Occipital lobe (tissue), 2 donors: ENCODE results near the gene INTS4. TPM values are rescaled to one million over a fixed set of nuclear protein-coding genes. Genes with fewer than 3 reads are reported as not detected.
"Not testable (repeated sequence)": the region's sequence is repeated elsewhere in the genome, so short reads cannot be mapped to it uniquely, and the experiment has no call there.

ENCODE experiments used
- DNase-seq: peaks from one replicate; lab custom pipeline; 2025; lab: John Stamatoyannopoulos, UW
- total RNA-seq: library from RNA; depleted of rRNA; stranded (reverse); fragments of >200 nt; gene quantifications from one replicate; pipeline ENCODE4 v1.2.3, GENCODE V29; 2014

Gene INTS4, protein sequence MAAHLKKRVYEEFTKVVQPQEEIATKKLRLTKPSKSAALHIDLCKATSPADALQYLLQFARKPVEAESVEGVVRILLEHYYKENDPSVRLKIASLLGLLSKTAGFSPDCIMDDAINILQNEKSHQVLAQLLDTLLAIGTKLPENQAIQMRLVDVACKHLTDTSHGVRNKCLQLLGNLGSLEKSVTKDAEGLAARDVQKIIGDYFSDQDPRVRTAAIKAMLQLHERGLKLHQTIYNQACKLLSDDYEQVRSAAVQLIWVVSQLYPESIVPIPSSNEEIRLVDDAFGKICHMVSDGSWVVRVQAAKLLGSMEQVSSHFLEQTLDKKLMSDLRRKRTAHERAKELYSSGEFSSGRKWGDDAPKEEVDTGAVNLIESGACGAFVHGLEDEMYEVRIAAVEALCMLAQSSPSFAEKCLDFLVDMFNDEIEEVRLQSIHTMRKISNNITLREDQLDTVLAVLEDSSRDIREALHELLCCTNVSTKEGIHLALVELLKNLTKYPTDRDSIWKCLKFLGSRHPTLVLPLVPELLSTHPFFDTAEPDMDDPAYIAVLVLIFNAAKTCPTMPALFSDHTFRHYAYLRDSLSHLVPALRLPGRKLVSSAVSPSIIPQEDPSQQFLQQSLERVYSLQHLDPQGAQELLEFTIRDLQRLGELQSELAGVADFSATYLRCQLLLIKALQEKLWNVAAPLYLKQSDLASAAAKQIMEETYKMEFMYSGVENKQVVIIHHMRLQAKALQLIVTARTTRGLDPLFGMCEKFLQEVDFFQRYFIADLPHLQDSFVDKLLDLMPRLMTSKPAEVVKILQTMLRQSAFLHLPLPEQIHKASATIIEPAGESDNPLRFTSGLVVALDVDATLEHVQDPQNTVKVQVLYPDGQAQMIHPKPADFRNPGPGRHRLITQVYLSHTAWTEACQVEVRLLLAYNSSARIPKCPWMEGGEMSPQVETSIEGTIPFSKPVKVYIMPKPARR
- total RNA-seq, result 50.8 TPM

DNA sequence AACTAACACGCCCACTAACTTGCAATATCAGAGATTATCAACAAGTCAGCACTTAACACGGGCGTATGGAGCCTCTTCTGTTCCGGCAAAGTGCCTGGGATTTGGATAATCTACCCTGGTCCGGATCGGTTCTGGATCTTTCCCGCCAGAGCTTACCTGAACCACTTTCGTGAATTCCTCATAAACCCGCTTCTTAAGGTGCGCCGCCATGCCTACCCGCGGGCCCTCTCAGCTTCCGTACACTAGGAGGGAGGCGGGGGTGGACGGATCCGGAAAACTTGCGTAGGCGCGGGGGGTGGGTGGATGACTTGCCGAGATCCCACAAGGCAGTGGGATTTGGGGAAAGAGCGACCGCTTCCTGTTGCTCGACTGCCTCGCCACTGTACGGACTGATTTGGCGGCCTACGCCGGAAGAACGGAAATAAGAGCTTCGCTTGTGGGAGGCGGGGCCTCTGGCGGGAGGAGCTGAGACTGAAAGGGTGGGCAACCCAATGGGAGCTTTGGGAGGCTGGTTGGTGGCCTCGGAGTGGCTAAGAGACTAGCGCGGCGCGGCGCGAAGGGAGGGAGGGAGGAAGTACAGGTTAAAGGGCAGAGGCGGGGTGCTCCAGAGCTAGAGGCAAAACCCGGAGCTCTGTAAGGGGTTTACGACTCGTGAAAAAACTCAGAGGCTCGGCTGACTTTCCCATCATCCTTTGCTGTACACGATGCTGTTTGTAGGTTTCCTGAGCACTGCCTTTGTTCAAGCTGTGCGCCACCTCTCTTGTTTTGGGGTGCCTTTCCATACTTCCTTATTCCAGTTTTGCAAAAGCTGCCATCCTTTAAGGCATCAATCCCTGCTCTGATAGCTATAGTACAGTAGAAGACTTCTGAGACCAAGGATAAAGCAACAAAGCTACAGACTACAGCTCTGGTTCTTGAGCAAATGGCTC is at the start of gene INTS4:
INTS4 (minus strand) TSS at position 235 of the 929 bp plus-strand sequence; CDS start at position 210, 25 bp downstream.
- DNase-seq, result peak; percentile 99

DNA sequence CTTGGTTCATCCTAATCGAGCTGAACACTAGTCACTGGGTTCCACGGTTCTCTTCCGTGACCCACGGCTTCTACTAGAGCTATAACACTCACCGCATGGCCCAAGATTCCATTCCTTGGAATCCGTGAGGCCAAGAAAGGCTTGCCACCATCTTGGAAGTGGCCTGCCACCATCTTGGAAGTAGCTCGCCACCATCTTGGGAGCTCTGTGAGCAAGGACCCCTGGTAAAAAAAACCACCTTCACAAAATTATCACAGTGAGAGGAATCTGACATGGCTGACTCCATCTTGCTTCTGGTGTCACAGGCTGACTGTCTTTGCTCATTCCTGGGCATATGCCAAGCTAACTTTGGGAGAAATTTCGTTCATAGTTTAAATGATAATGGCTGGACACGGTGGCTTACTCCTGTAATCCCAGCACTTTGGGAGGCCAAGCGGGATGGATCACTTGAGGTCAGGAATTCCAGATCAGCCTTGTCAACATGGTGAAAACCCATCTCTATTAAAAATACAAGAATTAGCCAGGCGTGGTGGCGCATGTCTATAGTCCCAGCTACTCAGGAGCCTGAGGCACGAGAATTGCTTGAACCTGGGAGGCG is 47.5 kb upstream of the INTS4 start:
- no peak for DNase-seq

DNA sequence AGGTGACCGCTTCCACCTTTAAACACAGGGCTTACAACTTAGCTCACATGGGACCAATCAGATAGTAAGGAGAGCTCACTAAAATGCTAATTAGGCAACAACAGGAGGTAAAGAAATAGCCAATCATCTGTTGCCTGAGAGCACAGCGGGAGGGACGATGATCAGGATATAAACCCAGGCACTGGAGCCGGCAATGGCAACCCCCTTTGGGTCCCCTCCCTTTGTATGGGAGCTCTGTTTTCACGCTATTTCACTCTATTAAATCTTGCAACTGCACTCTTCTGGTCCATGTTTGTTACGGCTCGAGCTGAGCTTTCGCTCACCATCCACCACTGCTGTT is 46.9 kb upstream of the INTS4 start:
- DNase-seq, result not testable (repeated sequence)

DNA sequence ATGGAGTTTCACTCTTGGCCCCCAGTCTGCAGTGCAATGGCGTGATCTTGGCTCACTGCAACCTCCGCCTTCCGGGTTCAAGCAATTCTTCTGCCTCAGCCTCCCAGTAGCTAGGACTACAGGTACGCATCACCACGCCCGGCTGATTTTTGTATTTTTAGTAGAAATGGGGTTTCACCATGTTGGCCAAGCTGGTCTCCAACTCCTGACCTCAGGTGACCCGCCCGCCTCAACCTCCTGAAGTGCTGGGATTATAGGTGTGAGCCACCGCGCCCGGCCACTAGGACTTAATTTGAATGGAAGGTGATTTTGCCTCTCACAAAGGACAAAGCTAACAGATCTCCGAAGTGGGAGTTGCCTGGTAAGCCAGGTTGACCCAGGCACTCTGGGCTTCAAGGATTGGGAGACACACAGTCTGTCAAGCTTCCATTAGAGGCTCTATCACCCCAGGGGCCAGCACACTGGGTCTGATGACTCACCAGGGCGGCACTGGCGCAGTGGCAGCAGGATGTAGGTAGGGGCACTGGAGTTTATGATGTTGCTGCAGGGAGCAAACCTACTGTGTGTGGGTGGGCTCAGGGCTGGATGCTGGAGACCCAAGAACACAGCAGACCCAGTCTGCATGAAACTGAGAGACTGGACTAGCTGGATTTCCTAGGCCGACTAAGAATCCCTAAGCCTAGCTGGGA is 46.4 kb upstream of the INTS4 start:
- DNase-seq, result no peak

DNA sequence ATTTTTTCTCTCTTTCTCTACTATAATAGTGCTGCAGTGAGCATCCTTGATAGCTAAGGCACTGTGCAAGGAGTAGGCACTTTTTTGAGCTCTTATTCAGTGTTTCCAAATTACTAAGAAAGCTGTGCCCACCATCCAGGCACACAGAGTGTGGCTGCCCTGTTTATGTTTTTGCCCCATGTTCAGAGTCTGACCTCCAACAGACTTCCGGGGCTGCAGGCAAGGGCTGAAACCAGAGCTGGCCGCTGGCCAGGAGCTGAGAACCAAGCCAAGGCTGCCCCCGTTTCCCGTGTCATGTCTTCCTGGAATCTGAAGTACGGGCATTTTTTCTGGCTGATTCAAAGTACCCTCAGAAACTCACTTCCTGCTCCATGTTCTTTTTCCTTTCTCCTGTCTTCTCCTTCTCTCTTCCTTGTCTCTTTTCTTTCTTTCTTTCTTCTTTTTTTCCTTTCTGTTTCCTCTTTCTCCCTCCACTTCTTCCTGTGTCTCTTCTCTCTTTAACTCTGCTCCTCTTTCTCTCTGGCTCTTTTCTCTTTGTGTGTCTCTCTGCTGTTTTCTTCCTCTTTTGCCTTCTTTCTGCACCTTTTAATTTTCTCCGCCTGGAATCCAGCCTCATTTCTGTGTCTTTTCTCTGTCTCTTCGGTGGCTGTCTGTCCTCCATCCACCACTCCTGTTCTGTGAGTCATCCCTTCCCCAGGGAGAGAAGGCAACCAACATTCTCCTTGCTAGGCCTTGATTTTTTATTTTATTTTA is 45.6 kb upstream of the INTS4 start:
- DNase-seq, result peak; percentile 8

DNA sequence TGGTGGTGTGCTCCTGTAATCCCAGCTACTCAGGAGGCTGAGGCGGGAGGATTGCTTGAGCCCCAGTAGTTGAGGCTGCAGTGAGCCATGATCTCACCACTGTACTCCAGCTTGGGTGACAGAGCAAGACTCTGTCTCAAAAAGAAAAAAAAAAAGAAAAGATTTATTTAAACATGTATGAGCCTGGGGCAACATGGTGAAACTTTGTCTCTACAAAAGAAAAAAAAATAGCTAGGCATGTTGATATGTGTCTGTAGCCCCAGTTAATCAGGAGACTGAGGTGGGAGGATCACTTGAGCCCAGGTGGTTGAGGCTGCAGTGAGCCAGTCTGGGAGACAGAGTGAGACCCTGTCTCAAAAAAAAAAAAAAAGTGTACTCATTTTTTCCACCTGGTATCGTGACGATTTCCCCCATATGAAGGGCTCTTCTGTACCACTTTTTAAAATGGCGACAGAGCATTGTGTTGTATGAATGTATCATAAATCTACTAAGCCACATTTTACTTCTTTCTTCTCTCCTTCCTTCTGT is 45.0 kb upstream of the INTS4 start:
- no peak for DNase-seq

DNA sequence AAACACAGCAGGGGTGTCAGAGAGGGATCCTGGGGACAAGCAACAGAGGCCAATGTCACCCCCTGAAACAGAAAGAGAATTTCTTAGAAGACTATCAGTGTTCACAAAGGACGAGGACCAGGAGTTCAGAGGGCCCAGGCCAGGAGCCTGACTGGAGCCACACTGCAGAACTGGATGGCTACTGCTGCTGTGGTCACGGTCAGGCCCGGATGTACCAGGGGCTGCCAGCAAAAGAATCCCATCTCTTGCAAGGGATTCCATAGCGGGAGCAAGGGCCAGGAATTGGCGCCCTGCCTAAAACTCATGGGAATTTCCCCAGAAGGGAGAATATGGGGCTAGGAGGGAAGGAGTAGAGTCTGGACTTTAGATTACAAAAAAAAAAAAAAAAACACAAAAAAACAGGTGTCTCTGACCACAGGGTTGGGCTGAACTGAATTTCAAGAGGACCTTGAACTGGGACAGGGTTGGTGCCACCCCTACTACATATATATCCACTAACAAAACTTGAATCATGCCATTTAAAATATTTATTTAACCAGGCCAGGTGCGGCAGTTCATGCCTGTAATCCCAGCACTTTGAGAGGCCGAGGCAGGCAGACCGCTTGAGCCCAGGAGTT is 44.3 kb upstream of the INTS4 start:
- DNase-seq, result no peak

DNA sequence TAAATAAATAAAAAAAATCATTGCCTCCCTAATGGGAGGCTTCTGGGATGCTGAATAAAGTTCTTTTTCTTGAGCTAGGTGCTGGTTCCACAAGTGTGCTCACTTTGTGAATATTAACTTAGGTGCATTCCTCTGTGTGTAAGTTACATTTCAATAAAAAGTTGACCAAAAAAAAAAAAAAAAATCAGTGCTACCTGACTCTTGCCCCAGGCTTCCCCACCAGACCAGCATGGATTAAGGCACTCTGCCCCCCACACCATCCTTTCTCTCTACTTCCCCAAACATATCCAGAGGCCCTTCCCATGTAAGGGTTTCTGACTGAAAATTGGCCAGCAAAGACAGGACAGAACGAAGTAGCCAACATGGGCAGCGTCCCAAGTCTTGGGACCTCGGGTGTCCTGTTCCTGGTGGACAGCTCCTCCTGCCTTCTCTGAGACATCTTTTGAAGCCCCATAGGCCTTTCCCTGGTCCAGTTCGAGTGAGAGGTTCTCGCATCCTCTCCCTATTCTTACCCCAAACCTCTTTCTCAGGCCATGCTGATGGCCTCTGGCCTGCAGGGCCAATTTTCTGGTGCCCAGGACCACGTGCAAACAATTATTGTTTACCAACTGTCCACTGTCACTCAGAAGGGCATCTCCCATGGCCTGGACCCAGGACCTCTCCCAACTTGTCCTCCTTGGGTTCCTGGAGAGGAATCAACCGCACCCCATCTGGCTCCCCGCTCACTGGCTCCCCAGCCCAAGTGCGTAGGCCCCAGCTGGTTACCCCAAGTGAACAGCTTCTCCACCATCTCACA is 43.6 kb upstream of the INTS4 start:
- DNase-seq, result no peak

DNA sequence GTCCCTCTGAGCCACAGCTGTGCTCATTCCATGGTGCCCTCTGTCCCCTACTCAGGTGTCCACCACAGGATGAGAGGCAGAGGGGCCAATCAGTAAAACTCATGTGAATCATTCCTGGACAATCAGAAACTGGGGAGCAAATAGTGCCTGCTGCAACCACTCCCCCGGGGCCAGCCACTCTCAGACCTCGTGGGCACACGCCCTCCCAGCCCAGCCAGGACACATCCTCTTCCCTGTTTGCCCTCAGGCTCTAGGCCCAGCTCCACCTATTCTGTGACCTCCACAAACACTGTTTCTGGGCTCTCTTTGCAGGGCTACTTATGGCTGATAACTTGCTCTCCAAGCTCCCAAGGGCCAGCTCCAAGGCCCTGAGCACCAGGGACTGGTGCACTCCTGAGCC is 42.6 kb upstream of the INTS4 start:
- no peak for DNase-seq

DNA sequence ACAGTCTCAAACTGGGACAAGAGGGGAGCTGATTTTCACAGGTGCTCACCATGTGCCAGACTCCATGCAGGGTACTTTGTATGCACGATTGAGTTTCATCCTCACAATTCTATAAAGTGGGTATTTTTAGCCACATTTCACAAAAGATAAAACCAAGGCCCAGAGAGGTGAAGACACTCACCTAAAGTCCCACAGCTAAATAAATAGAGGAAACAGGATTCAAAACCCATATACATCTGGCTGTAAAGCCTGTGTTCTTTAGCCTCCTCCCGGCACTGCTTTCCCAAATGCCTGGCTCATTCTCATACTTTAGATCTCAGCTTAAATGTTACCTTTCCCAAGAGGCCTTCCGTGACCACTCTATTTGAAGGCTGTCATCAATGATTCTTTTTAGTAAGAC is 41.8 kb upstream of the INTS4 start:
- DNase-seq, result no peak

DNA sequence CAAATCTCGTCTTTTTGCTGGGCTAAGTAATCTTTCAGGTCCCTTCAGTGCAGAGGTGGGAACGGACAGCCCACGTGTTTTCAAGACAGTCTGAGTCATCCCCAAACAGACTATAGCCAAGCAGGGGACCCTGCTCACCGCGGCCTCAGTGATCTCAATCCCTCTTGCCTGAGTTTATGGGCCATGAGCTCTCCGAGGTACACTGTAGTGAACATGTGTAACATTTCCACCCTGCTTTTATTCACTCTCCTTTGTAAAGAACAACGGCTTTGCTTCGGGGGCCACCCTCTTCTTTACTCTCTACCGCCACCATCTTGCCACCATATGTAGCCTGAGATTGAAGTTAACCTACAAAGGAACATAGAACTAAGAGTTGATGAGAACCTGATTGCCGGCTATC is 40.2 kb upstream of the INTS4 start:
- no peak for DNase-seq

DNA sequence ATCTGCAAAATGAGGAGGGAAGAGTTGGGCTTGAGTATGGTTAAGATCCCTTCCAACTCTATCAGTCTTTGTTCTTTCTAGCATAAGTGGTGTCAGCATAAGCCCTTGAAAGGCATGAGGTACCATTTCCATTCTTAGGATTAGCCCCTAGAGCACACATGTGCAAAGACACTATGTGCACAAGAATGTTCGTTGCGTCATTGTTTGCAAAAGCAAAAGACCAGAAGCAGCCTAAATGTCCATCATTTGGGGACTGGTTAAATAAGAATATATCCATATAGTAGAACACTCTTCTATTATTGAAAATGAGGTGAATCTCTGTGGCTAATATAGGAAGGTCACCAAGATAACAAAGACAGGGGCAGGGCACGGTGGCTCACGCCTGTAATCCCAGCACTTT is 38.6 kb upstream of the INTS4 start:
- DNase-seq, result no peak

DNA sequence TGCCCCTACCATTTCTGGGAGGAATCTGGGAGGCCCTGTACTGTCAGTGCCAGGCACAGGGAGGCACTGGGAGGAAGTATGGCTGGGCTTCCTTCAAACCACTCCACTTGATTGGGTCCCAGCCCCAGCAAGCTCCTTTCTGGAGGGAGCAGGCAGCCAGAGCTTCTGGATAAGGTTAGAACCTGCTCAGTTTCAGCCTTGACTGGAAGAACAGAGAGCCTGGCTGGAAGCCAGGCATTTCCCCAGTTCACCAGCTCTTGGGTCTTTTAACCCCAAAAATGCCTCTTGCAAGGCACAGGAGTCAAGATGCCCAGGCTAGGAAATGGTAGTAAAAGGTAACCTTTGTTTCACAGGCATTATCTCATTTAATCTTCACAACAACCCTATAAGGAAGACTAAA is 37.6 kb upstream of the INTS4 start:
- DNase-seq, result no peak

DNA sequence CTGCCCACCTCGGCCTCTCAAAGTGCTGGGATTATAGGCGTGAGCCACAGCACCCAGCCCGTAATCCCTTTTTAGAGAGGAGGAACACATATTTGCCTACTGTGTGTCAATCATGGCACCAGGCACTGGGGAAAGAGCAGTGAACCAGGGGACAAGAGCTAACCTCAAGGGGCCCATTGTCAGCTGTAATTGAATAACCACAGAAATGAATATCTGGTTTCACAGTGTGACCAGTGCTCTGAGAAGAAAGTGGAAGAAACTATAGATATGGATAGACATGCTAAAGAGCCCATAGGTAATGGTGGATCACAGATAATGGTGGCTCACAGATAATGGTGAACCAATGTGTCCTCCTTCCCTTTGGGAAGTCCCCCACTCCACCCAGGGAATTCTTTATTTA is 37.2 kb upstream of the INTS4 start:
- no peak for DNase-seq

DNA sequence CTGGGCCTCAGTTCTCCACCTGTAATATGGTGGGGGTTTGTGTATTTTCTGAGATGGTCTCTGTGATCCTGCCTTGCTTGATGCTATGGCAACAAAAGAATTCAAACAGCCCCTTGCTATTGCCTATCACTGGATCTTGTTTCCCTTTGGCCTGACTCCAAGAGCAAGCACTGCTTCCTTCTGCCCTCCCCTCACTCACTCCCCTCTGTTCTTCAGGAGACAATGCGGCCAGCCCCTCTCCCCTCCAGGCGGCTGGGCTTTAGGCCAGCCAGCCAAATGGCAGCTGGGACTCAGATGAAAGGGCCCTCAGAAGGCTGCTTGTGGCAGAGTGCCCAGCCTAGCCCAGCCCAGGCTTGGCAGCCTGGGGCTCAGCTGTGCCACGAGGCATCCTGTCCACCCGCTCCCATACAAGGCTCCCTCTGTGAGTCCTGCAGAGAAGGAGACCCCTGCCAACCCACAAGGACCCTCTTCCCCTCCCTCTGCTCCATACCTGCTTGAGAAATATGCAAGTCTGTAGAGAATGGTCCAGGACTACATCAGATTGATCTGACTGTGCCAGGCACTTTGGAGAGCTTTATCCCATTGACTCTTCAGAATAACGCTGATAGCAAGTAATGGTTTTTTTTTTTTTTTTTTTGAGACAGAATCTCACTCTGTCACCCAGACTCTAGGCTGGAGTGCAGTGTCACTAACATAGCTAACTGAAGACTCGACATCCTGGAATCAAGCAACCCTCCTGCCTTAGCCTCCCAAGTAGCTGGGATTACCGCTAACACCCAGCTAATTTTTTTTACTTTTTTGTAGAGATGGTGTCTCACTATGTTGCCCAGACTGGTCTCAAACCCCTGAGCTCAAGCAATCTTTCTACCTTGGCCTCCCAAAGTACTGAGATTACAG is 36.2 kb upstream of the INTS4 start:
- peak; percentile 80 for DNase-seq

DNA sequence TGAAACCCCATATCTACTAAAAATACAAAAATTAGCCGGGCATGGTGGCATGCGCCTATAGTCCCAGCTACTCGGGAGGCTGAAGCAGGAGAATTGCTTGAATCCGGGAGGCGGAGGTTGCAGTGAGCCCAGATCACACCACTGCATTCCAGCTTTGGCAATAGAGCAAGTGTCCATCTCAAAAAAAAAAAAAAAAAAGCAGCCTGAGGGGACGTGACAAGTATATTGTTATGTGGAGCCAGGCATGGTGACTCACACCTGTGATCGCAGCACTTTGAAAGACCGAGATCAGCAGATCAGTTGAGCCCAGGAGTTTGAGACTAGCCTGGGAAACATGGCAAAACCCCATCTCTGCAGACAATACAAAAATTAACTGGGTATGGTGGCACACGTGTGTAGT is 34.0 kb upstream of the INTS4 start:
- not testable (repeated sequence) for DNase-seq

DNA sequence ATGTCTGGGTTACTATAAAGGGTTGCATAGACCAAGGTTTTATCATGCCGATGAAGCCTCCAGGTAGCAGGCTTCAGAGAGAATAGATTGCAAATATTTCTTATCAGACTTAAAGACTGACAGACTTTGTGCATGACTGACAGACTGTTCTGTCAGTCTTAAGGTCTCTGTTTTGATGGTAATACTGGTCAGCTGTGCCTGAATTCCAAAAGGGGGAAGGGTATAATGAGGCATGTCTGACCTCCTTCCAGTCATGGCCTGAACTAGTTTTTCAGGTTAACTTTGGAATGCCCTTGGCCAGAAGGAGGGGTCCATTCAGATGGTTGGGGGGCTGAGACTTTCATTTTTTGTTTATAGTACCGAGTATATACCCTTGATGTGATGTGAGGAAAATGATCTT is 33.3 kb upstream of the INTS4 start:
- no peak for DNase-seq
